Measurements from ENCODE around the gene DMTF1. TPM values are rescaled to one million over a fixed set of nuclear protein-coding genes. Genes with fewer than 3 reads are reported as not detected.

Gene DMTF1
- total and polyA plus RNA-seq, 2 donors (not counting 1 experiment from before 2014, with no cell fraction given): 139 to 235 TPM

DNA sequence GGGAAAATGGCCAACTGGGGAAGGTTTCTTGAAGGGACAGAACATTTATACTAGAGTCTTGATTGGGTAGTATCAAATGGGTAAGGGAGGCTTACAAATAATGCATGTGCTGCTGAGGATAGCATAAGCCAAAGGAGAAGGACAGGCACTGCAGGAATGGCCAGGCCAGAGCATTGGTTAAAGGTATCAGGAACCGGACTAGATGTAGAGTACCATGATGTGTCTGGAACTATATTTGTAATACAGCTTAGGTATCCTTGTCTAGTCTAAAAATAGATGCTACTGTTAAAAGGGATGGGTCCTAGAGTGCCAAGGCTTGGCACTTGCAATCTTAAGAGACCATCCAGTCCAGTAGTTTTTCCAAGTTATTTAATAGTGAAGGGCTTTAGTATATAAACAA, 47.0 kb downstream of the DMTF1 start:
- Histone ChIP-seq H4K20me1 (ENCODE audit: control insufficient read depth, insufficient read depth, low read length, poor library complexity, severe bottlenecking) (peaks cover 88% of the 10 kb centered on the region), H2AFZ (ENCODE audit: insufficient read depth, low read depth, low read length, poor library complexity, severe bottlenecking) (no peak overlapping the region), H3K27ac (ENCODE audit: low read length in 2 of 2) (peak overlapping the region in 1 of 2 donors; percentile 77), H3K4me2 (replicated peaks; ENCODE audit: low read depth, low read length, poor library complexity, severe bottlenecking) (no peak overlapping the region), H3K79me2 (ENCODE audit: control insufficient read depth, insufficient read depth, low read length) (peaks cover 73% of the 10 kb centered on the region), H3K27me3 (replicated peaks in 1 of 4; ENCODE audit: control extremely low read depth in 1 of 4, control insufficient read depth in 3 of 4, insufficient read depth in 4 of 4, low read length in 3 of 4) (no peaks in the 10 kb centered on the region), H3K9ac (ENCODE audit: low read length) (no peak overlapping the region), H3K4me1 (ENCODE audit: control insufficient read depth in 2 of 2, insufficient read depth in 2 of 2, low read length in 2 of 2) (peaks cover 30 to 51% of the 10 kb centered on the region in 2 donors), H3K9me3 (ENCODE audit: control extremely low read depth in 1 of 3, control insufficient read depth in 2 of 3, insufficient read depth in 1 of 3, low read length in 2 of 3) (peaks cover 0 to 8% (median 6%) of the 10 kb centered on the region in 3 donors), H3K4me3 (ENCODE audit: control extremely low read depth in 1 of 5, extremely low read depth in 1 of 5, insufficient read depth in 1 of 5, low read depth in 2 of 5, low read length in 4 of 5) (no peak overlapping the region), H3K36me3 (replicated peaks in 1 of 2; ENCODE audit: control extremely low read depth in 1 of 2, control insufficient read depth in 1 of 2, extremely low read depth in 1 of 2, insufficient read depth in 2 of 2, low read length in 1 of 2) (peaks cover 34 to 65% of the 10 kb centered on the region in 2 experiments)
- Mint-ChIP-seq H3K9me3 (ENCODE audit: insufficient read depth) (peaks cover 3% of the 10 kb centered on the region), H3K4me3 (no peak overlapping the region), H3K27ac (peak overlapping the region; percentile 27), H3K4me1 (peaks cover 78% of the 10 kb centered on the region), H3K27me3 (no peaks in the 10 kb centered on the region)
- DNase-seq: no peak
- WGBS (ENCODE audit: insufficient coverage): 100% methylated on average over 1 of the region's 1 CpG
- POLR2A ChIA-PET: interaction anchor here (1.6 kb wide), 1 partner anchor 17 kb away, joined by 4 read pairs; no protein-coding TSS in a partner anchor
- CTCF ChIA-PET: interaction anchor here (1.1 to 1.4 kb wide), 3 partner anchors 14 to 25 kb away, joined by 4 to 7 read pairs (median 4); no protein-coding TSS in a partner anchor
- no peak for ATAC-seq (ENCODE audit: low read depth)
- intact Hi-C loops (cut with micrococcal nuclease): loop anchor here (2.0 kb wide), 1 partner anchor 14 kb away; no protein-coding TSS in a partner anchor
- TF ChIP-seq, protein P1, sequence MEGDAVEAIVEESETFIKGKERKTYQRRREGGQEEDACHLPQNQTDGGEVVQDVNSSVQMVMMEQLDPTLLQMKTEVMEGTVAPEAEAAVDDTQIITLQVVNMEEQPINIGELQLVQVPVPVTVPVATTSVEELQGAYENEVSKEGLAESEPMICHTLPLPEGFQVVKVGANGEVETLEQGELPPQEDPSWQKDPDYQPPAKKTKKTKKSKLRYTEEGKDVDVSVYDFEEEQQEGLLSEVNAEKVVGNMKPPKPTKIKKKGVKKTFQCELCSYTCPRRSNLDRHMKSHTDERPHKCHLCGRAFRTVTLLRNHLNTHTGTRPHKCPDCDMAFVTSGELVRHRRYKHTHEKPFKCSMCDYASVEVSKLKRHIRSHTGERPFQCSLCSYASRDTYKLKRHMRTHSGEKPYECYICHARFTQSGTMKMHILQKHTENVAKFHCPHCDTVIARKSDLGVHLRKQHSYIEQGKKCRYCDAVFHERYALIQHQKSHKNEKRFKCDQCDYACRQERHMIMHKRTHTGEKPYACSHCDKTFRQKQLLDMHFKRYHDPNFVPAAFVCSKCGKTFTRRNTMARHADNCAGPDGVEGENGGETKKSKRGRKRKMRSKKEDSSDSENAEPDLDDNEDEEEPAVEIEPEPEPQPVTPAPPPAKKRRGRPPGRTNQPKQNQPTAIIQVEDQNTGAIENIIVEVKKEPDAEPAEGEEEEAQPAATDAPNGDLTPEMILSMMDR (IDR thresholded peaks at IDR 0.05): no peak

DNA sequence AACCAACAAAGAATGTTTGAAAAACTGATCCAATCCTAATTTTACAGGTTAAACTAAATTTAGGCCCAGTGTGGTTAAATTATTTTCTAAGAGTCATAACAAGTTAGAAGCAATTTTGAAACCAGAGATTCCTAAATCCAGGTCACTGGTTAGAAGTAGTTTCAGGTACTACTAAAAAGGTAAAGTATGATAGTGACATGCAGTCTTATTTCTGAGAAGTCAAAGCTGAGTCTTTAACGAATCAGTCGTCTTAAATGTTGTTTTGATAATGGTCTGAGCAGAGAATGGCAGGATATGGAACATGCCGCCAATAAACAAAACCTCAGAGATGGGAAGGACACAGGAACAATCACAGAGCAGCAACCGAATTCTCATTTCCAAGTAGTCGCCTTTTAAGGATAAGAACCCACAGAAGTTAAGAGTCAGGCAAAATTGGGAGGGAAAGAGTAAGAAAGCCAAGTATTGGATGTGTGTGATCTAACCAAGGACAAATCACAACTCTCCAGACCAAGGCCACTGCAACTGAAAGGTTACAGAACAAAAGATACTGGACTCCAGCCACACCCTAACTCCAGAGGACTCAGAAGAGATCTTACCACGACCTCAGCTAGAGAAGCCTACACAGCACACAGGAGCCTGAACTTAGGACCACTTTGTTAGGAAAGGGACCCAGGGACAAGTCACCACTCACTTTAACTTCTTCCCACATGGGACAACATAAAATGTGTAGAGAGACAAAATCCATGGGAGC, 47.6 kb downstream of the DMTF1 start:
- Histone ChIP-seq H3K9me3 (ENCODE audit: control extremely low read depth in 1 of 3, control insufficient read depth in 2 of 3, insufficient read depth in 1 of 3, low read length in 2 of 3) (peaks cover 0 to 14% (median 12%) of the 10 kb centered on the region in 3 donors), H3K27ac (ENCODE audit: low read length in 2 of 2) (peak overlapping the region in 1 of 2 donors; percentile 77), H3K9ac (ENCODE audit: low read length) (no peak overlapping the region), H3K79me2 (ENCODE audit: control insufficient read depth, insufficient read depth, low read length) (peaks cover 79% of the 10 kb centered on the region), H4K20me1 (ENCODE audit: control insufficient read depth, insufficient read depth, low read length, poor library complexity, severe bottlenecking) (peaks cover 91% of the 10 kb centered on the region), H3K27me3 (replicated peaks in 1 of 4; ENCODE audit: control extremely low read depth in 1 of 4, control insufficient read depth in 3 of 4, insufficient read depth in 4 of 4, low read length in 3 of 4) (no peaks in the 10 kb centered on the region), H3K36me3 (replicated peaks in 1 of 2; ENCODE audit: control extremely low read depth in 1 of 2, control insufficient read depth in 1 of 2, extremely low read depth in 1 of 2, insufficient read depth in 2 of 2, low read length in 1 of 2) (peaks cover 29 to 64% of the 10 kb centered on the region in 2 experiments), H3K4me3 (ENCODE audit: control extremely low read depth in 1 of 5, extremely low read depth in 1 of 5, insufficient read depth in 1 of 5, low read depth in 2 of 5, low read length in 4 of 5) (no peak overlapping the region), H2AFZ (ENCODE audit: insufficient read depth, low read depth, low read length, poor library complexity, severe bottlenecking) (no peak overlapping the region), H3K4me2 (replicated peaks; ENCODE audit: low read depth, low read length, poor library complexity, severe bottlenecking) (no peak overlapping the region), H3K4me1 (ENCODE audit: control insufficient read depth in 2 of 2, insufficient read depth in 2 of 2, low read length in 2 of 2) (peaks cover 33 to 51% of the 10 kb centered on the region in 2 donors)
- ATAC-seq (ENCODE audit: low read depth): no peak
- ChIA-PET CTCF (interaction anchor here (0.5 to 1.4 kb wide), 2 partner anchors 26 to 707 kb away, joined by 6 to 7 read pairs; no protein-coding TSS in a partner anchor), POLR2A (interaction anchor here (1.6 kb wide), 1 partner anchor 17 kb away, joined by 4 read pairs; no protein-coding TSS in a partner anchor)
- Mint-ChIP-seq H3K9me3 (ENCODE audit: insufficient read depth) (peaks cover 3% of the 10 kb centered on the region), H3K4me1 (peaks cover 79% of the 10 kb centered on the region), H3K27ac (peak overlapping the region; percentile 37), H3K4me3 (peak overlapping the region; percentile 5), H3K27me3 (no peaks in the 10 kb centered on the region)
- intact Hi-C loops (cut with micrococcal nuclease): loop anchor here (2.0 kb wide), 2 partner anchors 13 to 15 kb away; no protein-coding TSS in a partner anchor
- 83% methylated on average over 1 of the region's 6 CpGs for WGBS (ENCODE audit: insufficient coverage)
- TF ChIP-seq EZH2 (IDR thresholded peaks at IDR 0.05; ENCODE audit: borderline replicate concordance, insufficient read depth, low read depth, low read length, poor library complexity, severe bottlenecking): no peak
- no peak for DNase-seq
